ENCODE measurements around the gene ZNF385B.

DNA sequence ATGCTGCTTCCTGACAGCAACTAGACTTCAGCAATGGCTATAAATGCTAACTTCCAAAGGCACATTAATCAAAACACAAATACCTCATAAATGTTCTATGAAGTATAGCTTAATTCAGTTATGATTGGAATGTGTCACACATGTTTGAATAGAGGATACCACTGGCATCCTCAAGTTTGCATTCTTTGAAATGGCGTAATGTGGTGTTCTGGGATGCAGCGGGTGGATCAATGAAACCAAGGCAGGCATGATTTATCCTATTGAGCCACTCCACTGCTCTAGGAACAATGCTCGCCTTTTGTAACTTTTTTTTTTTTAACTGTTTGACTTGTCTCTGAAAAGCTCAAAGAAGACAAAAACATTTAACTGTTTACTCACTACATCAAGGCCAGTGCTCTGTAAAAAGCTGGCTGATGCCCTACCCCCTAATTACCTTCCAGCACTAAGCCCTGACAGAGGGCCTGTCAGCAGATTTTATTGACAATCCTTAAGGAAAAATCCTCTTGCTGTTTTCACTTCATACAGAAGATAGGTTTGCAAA, 318.0 kb downstream of the ZNF385B start:
- TF ChIP-seq CTCF (IDR thresholded peaks at IDR 0.05; ENCODE audit: borderline replicate concordance, extremely low read depth, low read length, poor library complexity, severe bottlenecking) (no peak), EZH2 (IDR thresholded peaks at IDR 0.05; ENCODE audit: borderline replicate concordance, low read depth, low read length, severe bottlenecking) (no peak)

Measured in DND-41 (cell line).